Right lobe of liver (tissue), 4 donors: ENCODE data around the gene DLG1.

Source experiments
- POLR2A ChIP-seq: fragments of 450-650 bp; IDR thresholded peaks from one replicate; pipeline ENCODE4 v1.6.1; 2017; ENCODE audit warnings: antibody characterized with exemption, mild to moderate bottlenecking
- TF ChIP-seq, protein P1 (sequence below), 4 donors: fragments of 200-600 bp in 3 of 4; fragments of 450-650 bp in 1 of 4; IDR thresholded peaks; one replicate each; pipeline versions ENCODE4 v1.5.1 to v1.8.0; 2016 to 2022; ENCODE audit warnings: antibody characterized with exemption in 4 of 4, mild to moderate bottlenecking in 2 of 4
- donor health status: DM: no; HTN: no; CAD: no.
- donor health status: DM: no; HTN: no; CAD: no.
- donor health status: DM: no; HTN: yes; CAD: no.

DNA sequence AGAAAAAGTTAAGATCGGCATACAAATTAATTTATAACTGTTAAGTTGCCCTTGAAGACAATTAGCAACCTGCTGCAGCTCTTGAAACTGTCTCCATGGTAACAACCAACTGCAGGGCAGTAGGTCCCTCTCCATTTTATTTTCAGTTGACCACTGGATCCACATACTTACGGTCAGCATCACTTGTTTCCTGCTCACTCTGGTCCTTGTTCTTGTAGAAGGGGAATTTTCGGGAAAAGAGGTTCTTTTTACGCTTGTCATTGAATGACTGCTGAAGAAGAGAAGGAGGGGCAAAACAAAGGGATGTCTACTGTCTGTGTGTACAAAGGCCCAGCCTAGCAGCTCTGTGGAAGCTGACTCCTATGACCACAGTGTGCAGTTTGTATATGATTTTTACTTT, 222.0 kb downstream of the DLG1 start:
- TF ChIP-seq, protein P1, sequence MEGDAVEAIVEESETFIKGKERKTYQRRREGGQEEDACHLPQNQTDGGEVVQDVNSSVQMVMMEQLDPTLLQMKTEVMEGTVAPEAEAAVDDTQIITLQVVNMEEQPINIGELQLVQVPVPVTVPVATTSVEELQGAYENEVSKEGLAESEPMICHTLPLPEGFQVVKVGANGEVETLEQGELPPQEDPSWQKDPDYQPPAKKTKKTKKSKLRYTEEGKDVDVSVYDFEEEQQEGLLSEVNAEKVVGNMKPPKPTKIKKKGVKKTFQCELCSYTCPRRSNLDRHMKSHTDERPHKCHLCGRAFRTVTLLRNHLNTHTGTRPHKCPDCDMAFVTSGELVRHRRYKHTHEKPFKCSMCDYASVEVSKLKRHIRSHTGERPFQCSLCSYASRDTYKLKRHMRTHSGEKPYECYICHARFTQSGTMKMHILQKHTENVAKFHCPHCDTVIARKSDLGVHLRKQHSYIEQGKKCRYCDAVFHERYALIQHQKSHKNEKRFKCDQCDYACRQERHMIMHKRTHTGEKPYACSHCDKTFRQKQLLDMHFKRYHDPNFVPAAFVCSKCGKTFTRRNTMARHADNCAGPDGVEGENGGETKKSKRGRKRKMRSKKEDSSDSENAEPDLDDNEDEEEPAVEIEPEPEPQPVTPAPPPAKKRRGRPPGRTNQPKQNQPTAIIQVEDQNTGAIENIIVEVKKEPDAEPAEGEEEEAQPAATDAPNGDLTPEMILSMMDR (IDR thresholded peaks at IDR 0.05), result no peak
- TF ChIP-seq POLR2A, result no peak
